ENCODE data around the gene VAPA. TPM values are rescaled to one million over a fixed set of nuclear protein-coding genes. Genes with fewer than 3 reads are reported as not detected.

Gene VAPA
- total RNA-seq, 6 experiments from 2014 or later, result 69.6 to 149 (median 90.7) TPM

DNA sequence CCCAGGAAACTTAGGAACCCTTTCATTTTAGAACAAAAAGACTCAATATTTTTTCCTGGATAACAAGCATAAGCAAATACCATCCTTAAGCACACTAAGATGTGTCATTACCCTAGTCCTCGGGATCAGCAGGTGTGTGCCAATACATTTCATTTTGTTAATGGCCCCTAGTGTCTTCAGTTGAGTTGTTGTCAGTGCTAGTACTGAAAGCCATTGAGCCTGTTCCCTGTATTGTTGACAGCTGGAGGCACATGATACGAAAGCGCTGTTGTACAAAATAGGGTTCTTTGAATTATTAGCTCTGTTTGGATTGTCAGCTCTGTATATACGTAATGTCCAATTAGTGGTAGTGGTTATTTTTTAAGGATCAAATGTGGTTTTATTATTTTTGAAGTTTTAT is 29.5 kb downstream of the VAPA start:
- intact Hi-C loops (cut with DNase I), result no loop called here
- H3K9me3 ChIP-seq, result no peaks in the 10 kb centered on the region
- no peaks in the 10 kb centered on the region for H3K27me3 ChIP-seq
- H3K4me3 ChIP-seq, result no peak overlapping the region
- no peak overlapping the region for H3K27ac ChIP-seq
- no peak for DNase-seq
- TF ChIP-seq CTCF (IDR thresholded peaks at IDR 0.05) (no peak), POLR2A (IDR thresholded peaks at IDR 0.05) (no peak)
- WGBS (ENCODE audit: insufficient coverage, low coverage, low lambda C conversion rate, missing lambda C conversion rate), result 98% methylated on average over 4 of the region's 4 CpGs
- ATAC-seq, result no peak
- H3K4me1 ChIP-seq, result peaks cover 0 to 13% (median 0%) of the 10 kb centered on the region in 4 donors
- peaks cover 0 to 35% (median 7%) of the 10 kb centered on the region in 4 donors for H3K36me3 ChIP-seq

GRCh38 chr18:9944805-9945204 is 31.0 kb downstream of the VAPA start:
- Histone ChIP-seq H3K4me1 (peaks cover 0 to 12% (median 0%) of the 10 kb centered on the region in 4 donors), H3K4me3 (no peak overlapping the region), H3K36me3 (peaks cover 0 to 30% (median 7%) of the 10 kb centered on the region in 4 donors), H3K27ac (no peak overlapping the region), H3K27me3 (no peaks in the 10 kb centered on the region), H3K9me3 (no peaks in the 10 kb centered on the region)
- DNase-seq (no peak), ATAC-seq (peak in 2 of 4 donors; percentile 36 to 83)
- intact Hi-C loops (cut with DNase I), result no loop called here
- no peak for TF ChIP-seq CTCF (IDR thresholded peaks at IDR 0.05)
- WGBS (ENCODE audit: insufficient coverage, low coverage, low lambda C conversion rate, missing lambda C conversion rate), result 37% methylated on average over 3 of the region's 3 CpGs

DNA sequence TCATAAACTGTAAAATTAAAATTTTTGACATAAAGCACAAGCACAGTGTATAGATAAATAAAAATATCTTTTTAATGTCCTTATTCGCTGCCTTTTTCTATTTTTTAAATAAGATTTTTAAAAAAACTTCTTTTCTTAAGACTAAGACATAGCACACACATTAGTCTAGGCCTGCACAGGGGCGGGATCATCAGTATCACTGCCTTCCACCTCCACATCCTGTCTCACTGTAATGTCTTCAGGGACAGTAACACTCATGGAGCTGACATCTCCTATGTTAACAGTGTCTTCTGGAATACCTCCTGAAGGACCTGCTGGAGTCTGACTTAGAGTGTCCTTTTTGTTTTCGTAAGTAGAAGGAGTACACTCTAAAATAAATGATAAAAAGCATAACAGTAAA is 33.0 kb downstream of the VAPA start:
- no peaks in the 10 kb centered on the region for H3K9me3 ChIP-seq
- H3K4me3 ChIP-seq, result no peak overlapping the region
- ATAC-seq (no peak), DNase-seq (no peak)
- peaks cover 0 to 14% (median 0%) of the 10 kb centered on the region in 4 donors for H3K4me1 ChIP-seq
- H3K36me3 ChIP-seq, result peaks cover 0 to 42% (median 10%) of the 10 kb centered on the region in 4 donors
- WGBS (ENCODE audit: insufficient coverage, low coverage, low lambda C conversion rate, missing lambda C conversion rate), result 89% methylated on average over 3 of the region's 3 CpGs
- intact Hi-C loops (cut with DNase I), result no loop called here
- H3K27ac ChIP-seq, result no peak overlapping the region
- no peaks in the 10 kb centered on the region for H3K27me3 ChIP-seq
- TF ChIP-seq CTCF (IDR thresholded peaks at IDR 0.05), result no peak
- TF ChIP-seq POLR2A (IDR thresholded peaks at IDR 0.05), result no peak

- Histone ChIP-seq H3K4me1 (peaks cover 0 to 14% (median 0%) of the 10 kb centered on the region in 4 donors), H3K9me3 (no peaks in the 10 kb centered on the region), H3K27me3 (no peaks in the 10 kb centered on the region), H3K36me3 (peaks cover 0 to 43% (median 10%) of the 10 kb centered on the region in 4 donors), H3K27ac (no peak overlapping the region), H3K4me3 (no peak overlapping the region)
- TF ChIP-seq CTCF (IDR thresholded peaks at IDR 0.05), result no peak
- TF ChIP-seq POLR2A (IDR thresholded peaks at IDR 0.05), result no peak
- WGBS (ENCODE audit: insufficient coverage, low coverage, low lambda C conversion rate, missing lambda C conversion rate), result 79% methylated on average over 1 of the region's 1 CpG
- intact Hi-C loops (cut with DNase I), result no loop called here
- ATAC-seq, result no peak
- no peak for DNase-seq
Observed at GRCh38 chr18:9947248-9947647, 33.4 kb downstream of the VAPA start.

DNA sequence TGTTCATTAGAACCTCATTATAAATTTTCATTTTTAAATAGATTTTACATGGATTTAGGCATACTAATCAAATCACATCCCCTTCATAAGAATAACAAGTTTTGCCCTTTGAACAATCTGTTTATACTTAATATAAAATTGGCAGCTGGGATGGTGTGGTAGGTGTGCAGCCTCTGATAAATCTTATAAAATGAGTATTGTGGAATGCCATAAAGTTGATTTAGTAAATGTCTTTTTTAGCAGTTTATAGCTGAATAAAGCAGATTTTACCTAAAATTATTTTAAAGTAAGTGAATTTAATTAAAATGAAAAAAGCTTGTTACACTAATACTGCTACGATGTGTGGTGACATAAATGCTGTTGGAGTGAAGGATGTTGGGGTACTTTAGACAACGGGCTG is 35.5 kb downstream of the VAPA start:
- Histone ChIP-seq H3K4me3 (no peak overlapping the region), H3K9me3 (no peaks in the 10 kb centered on the region), H3K27ac (no peak overlapping the region), H3K36me3 (peaks cover 0 to 59% (median 20%) of the 10 kb centered on the region in 4 donors), H3K27me3 (no peaks in the 10 kb centered on the region), H3K4me1 (peaks cover 0 to 14% (median 0%) of the 10 kb centered on the region in 4 donors)
- TF ChIP-seq CTCF (IDR thresholded peaks at IDR 0.05), result no peak
- intact Hi-C loops (cut with DNase I), result no loop called here
- DNase-seq, result no peak
- ATAC-seq, result no peak
- 93% methylated on average over 2 of the region's 2 CpGs for WGBS (ENCODE audit: insufficient coverage, low coverage, low lambda C conversion rate, missing lambda C conversion rate)

All from right lobe of liver (tissue), 6 donors.